Naive B cell (primary cell): ENCODE data around the gene SOCS7. TPM values are rescaled to one million over a fixed set of nuclear protein-coding genes. Genes with fewer than 3 reads are reported as not detected.

Experiments
- ATAC-seq, 2 donors: fragments of 150-1000 bp; cut with Tn5 transposase; 2 replicates each; pipeline ENCODE4 v1.10.0; 2021; ENCODE audit warnings: low read depth in 2 of 2, mild to moderate bottlenecking in 2 of 2, moderate library complexity in 2 of 2
- DNase-seq: peaks from one replicate; pipeline ENCODE4 v3.0.0; 2022
- H3K27ac Mint-ChIP-seq, 6 donors: one replicate each; pipeline ENCODE4 v1.8.0; 2020 to 2022; ENCODE audit warnings: mild to moderate bottlenecking in 6 of 6, mixed read lengths in 6 of 6, moderate library complexity in 5 of 6, inconsistent platforms in 2 of 6
- H3K27me3 Mint-ChIP-seq, 3 donors: one replicate each; pipeline ENCODE4 v1.8.0; 2021 to 2022; ENCODE audit warnings: mixed read lengths in 3 of 3, mild to moderate bottlenecking in 1 of 3
- H3K36me3 Mint-ChIP-seq, 2 donors: one replicate each; pipeline ENCODE4 v1.8.0; 2020 to 2022; ENCODE audit warnings: mixed read lengths in 2 of 2, inconsistent platforms in 1 of 2, mild to moderate bottlenecking in 1 of 2
- H3K4me1 Mint-ChIP-seq, 3 donors: one replicate each; pipeline ENCODE4 v1.8.0; 2020 to 2022; ENCODE audit warnings: mixed read lengths in 3 of 3, inconsistent platforms in 1 of 3, mild to moderate bottlenecking in 1 of 3, moderate library complexity in 1 of 3
- H3K4me3 Mint-ChIP-seq, 8 donors: one replicate each; pipeline ENCODE4 v1.8.0; 2020 to 2022; ENCODE audit warnings: mild to moderate bottlenecking in 8 of 8, mixed read lengths in 8 of 8, moderate library complexity in 8 of 8, inconsistent platforms in 2 of 8
- H3K9me3 Mint-ChIP-seq, 7 donors: one replicate each; pipeline ENCODE4 v1.8.0; 2020 to 2022; ENCODE audit warnings: mixed read lengths in 7 of 7, mild to moderate bottlenecking in 5 of 7, inconsistent platforms in 2 of 7, moderate library complexity in 1 of 7
- polyA plus RNA-seq, 6 donors: library from polyadenylated mRNA; unstranded; fragments of 300-500 nt; fragmentation: Illumina TruSeq; gene quantifications; one replicate each; pipeline ENCODE4 v1.2.3, GENCODE V29; 2021; ENCODE audit warnings: low read depth in 6 of 6

The SOCS7 gene
- polyA plus RNA-seq, 6 donors from 2014 or later, result 0.10 to 1.1 (median 0.47) TPM

- ATAC-seq, result no peak
- H3K27me3 Mint-ChIP-seq, result no peaks in the 10 kb centered on the region
- no peak overlapping the region for H3K27ac Mint-ChIP-seq
- H3K9me3 Mint-ChIP-seq, result no peaks in the 10 kb centered on the region
- H3K36me3 Mint-ChIP-seq, result no peaks in the 10 kb centered on the region
- DNase-seq, result no peak
- H3K4me3 Mint-ChIP-seq, result no peak overlapping the region
- H3K4me1 Mint-ChIP-seq, result peaks cover 17 to 43% (median 25%) of the 10 kb centered on the region in 3 donors
These were observed 7.2 kb downstream of the SOCS7 start for GRCh38 chr17:38358586-38359513.

DNA sequence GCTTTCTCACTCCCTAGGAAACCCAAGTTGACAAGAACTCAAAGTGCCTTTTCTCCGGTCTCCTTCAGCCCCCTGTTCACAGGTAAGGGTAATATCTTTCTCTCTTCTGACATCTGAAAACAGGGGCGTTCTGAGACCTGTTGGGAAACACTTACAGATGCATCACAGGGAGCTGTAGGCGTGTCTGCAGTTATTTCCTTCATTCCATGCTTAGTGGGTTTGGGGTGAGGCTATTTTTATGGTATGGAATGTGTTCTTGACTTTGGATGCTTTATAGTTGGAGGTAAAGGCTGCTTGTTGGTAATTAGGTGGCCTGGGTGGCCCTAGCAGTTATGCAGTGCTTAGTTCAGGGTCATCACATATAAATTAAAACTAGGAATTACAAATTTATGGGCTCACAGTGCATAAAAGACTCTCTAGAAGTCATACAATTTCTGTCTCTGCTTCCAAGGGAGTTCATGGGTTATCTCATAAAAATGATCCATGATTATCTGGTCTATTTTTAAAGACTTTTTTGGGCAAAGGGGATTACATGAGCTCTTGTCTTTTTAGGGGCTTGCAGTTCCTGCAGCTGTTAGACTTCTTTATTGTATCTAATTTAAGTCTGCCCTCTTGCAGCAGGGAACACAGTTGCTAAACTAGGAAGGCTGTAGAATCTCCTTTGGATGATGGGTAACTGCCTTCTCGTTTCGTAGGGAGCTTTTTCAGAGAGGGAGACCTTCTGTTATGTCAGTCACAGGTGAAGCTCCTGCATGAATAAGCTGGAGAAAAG lies 10.2 kb downstream of the SOCS7 start:
- DNase-seq (no peak), ATAC-seq (no peak)
- no peak overlapping the region for H3K27ac Mint-ChIP-seq
- no peak overlapping the region for H3K4me3 Mint-ChIP-seq
- H3K9me3 Mint-ChIP-seq, result no peaks in the 10 kb centered on the region
- peaks cover 1 to 17% (median 8%) of the 10 kb centered on the region in 3 donors for H3K4me1 Mint-ChIP-seq
- H3K27me3 Mint-ChIP-seq, result no peaks in the 10 kb centered on the region
- H3K36me3 Mint-ChIP-seq, result no peaks in the 10 kb centered on the region

- no peak for ATAC-seq
- DNase-seq, result no peak
- Mint-ChIP-seq H3K4me3 (no peak overlapping the region), H3K36me3 (peaks cover 4 to 5% of the 10 kb centered on the region in 2 donors), H3K4me1 (peaks cover 0 to 7% (median 0%) of the 10 kb centered on the region in 3 donors), H3K27me3 (no peaks in the 10 kb centered on the region), H3K27ac (no peak overlapping the region), H3K9me3 (no peaks in the 10 kb centered on the region)
These were observed 11.4 kb downstream of the SOCS7 start for GRCh38 chr17:38363016-38363415.

- Mint-ChIP-seq H3K9me3 (no peaks in the 10 kb centered on the region), H3K27me3 (no peaks in the 10 kb centered on the region), H3K36me3 (peaks cover 14% of the 10 kb centered on the region in 2 donors), H3K4me3 (no peak overlapping the region), H3K27ac (no peak overlapping the region), H3K4me1 (peaks cover 0 to 4% (median 0%) of the 10 kb centered on the region in 3 donors)
- no peak for DNase-seq
- ATAC-seq, result no peak
These were observed 13.1 kb downstream of the SOCS7 start for GRCh38 chr17:38364741-38365140.

DNA sequence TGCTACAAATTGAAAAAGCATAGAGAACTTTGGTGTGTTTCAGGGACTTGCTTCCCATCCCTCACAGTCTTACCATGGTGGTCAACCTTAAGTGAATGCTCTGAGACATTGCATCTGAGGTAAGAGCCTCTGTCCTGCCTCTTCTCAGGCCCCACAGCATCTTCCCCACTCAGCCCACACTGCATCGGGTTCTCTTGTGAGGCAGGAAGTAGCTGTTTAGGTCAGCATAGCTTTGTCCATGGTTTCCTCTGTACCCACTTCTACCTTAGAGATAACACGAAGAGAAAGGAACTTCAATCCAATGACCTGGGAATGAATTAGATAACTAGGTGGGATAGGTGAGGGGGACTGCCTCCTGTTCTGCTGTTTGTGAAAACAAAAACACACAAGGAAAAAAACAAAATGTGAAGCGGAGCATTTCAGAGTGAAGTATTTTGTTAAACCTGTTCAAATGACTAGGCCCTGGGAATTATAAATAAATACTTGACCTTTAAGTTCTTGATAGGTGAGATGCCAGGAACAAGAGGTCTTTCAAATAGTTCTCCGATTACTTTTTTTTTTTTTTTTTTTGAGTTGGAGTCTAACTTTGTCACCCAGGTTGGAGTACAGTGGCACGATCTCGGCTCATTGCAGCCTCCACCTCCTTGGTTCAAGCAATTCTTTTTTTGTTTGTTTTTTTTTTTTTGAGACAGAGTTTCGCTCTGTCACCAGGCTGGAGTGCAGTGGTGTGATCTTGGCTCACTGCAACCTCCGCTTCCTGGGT lies 17.7 kb downstream of the SOCS7 start:
- H3K27me3 Mint-ChIP-seq, result no peaks in the 10 kb centered on the region
- DNase-seq, result no peak
- peaks cover 14 to 23% of the 10 kb centered on the region in 2 donors for H3K36me3 Mint-ChIP-seq
- no peaks in the 10 kb centered on the region for H3K9me3 Mint-ChIP-seq
- no peak for ATAC-seq
- no peak overlapping the region for H3K4me3 Mint-ChIP-seq
- peaks cover 3 to 4% (median 3%) of the 10 kb centered on the region in 3 donors for H3K4me1 Mint-ChIP-seq
- H3K27ac Mint-ChIP-seq, result peak overlapping the region in 1 of 6 donors; percentile 26

GRCh38 chr17:38379448-38379847 lies 27.8 kb downstream of the SOCS7 start:
- no peak overlapping the region for H3K4me3 Mint-ChIP-seq
- peaks cover 13 to 17% (median 13%) of the 10 kb centered on the region in 3 donors for H3K4me1 Mint-ChIP-seq
- no peak for DNase-seq
- ATAC-seq, result no peak
- peaks cover 0 to 4% of the 10 kb centered on the region in 2 donors for H3K36me3 Mint-ChIP-seq
- no peaks in the 10 kb centered on the region for H3K27me3 Mint-ChIP-seq
- no peaks in the 10 kb centered on the region for H3K9me3 Mint-ChIP-seq
- H3K27ac Mint-ChIP-seq, result no peak overlapping the region

- Mint-ChIP-seq H3K4me3 (no peak overlapping the region), H3K9me3 (no peaks in the 10 kb centered on the region), H3K27ac (peak overlapping the region in 1 of 6 donors; percentile 66), H3K27me3 (no peaks in the 10 kb centered on the region), H3K36me3 (peaks cover 8 to 40% of the 10 kb centered on the region in 2 donors), H3K4me1 (peaks cover 0 to 6% (median 0%) of the 10 kb centered on the region in 3 donors)
- DNase-seq (no peak), ATAC-seq (no peak)
These were observed 43.4 kb downstream of the SOCS7 start for GRCh38 chr17:38395090-38395489.

DNA sequence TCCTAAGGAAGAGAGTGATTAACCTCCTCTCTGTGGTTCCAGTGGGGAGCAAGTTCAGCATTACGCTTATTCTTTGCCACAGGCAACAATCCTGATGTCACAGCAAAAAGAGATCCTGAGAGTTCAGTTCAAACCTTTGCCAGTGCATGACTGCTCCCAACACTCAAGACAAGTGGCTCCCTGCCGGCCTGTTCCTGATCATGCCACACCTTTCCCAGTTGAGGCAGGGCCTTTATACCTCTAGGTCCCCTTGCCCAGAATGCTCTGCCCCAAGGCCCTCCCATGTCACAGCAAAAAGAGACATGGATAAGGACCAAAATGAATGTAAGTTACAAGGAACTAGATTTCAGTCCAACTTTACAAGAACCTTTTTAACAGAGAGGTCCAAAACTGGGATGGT lies 45.6 kb downstream of the SOCS7 start:
- no peak overlapping the region for H3K4me3 Mint-ChIP-seq

DNA sequence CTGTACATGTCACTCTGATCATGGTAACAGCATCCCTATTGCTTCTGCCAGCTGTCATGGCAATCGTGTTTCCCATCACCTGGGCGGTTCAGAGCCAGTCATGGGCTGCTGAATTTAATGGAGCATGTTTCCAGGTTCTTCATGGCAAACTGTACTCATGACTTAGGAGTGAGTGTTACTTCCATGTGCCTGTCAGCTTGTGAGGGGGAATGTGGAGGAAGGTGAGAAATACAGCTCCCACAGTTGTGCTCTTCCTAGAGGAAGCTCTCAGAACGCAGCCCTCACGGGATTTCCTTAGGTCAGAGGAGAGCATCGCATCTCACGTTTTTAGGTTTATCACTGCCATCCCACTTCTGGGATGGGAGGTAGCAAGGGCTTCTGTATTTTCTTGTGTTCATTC lies 48.6 kb downstream of the SOCS7 start:
- no peak for ATAC-seq
- peaks cover 14 to 38% of the 10 kb centered on the region in 2 donors for H3K36me3 Mint-ChIP-seq
- no peaks in the 10 kb centered on the region for H3K9me3 Mint-ChIP-seq
- DNase-seq, result no peak
- H3K4me3 Mint-ChIP-seq, result no peak overlapping the region
- no peaks in the 10 kb centered on the region for H3K27me3 Mint-ChIP-seq
- no peak overlapping the region for H3K27ac Mint-ChIP-seq
- H3K4me1 Mint-ChIP-seq, result peaks cover 0 to 6% (median 0%) of the 10 kb centered on the region in 3 donors

More for the DNA sequence above, 45.6 kb downstream of the SOCS7 start:
- Mint-ChIP-seq H3K27me3 (no peaks in the 10 kb centered on the region), H3K9me3 (no peaks in the 10 kb centered on the region), H3K36me3 (peaks cover 14 to 42% of the 10 kb centered on the region in 2 donors), H3K4me1 (peaks cover 0 to 6% (median 0%) of the 10 kb centered on the region in 3 donors), H3K27ac (no peak overlapping the region)
- DNase-seq (no peak), ATAC-seq (no peak)

DNA sequence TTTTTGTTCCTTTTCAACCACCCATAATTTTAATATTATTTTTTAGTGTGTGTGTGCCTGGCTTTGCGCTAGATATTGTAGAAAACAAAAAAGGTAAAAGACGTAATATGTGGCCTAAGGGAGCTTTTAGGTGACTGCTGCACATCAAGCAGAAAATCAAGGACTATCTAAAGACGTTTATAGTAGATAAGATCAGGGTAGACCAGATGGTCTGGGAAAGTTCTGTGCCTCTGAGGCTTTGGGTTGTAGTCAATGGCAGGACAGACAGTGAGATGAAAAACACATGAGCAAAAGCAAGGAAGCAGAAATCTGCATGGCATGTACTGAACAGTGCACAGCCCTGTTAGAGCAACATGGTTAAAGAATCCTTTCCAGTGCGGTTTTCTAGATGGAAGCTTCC lies 49.8 kb downstream of the SOCS7 start:
- Mint-ChIP-seq H3K36me3 (peaks cover 14 to 27% of the 10 kb centered on the region in 2 donors), H3K4me1 (peaks cover 0 to 6% (median 0%) of the 10 kb centered on the region in 3 donors), H3K4me3 (no peak overlapping the region), H3K27me3 (no peaks in the 10 kb centered on the region), H3K27ac (no peak overlapping the region), H3K9me3 (no peaks in the 10 kb centered on the region)
- ATAC-seq, result no peak
- DNase-seq, result no peak

GRCh38 chr17:38402897-38403296 lies 51.3 kb downstream of the SOCS7 start:
- H3K4me1 Mint-ChIP-seq, result peaks cover 0 to under 1% (median 0%) of the 10 kb centered on the region in 3 donors
- DNase-seq (no peak), ATAC-seq (no peak)
- peak overlapping the region in 2 of 6 donors; percentile 16 to 76 for H3K27ac Mint-ChIP-seq
- H3K4me3 Mint-ChIP-seq, result no peak overlapping the region
- peaks cover 6 to 12% of the 10 kb centered on the region in 2 donors for H3K36me3 Mint-ChIP-seq
- H3K27me3 Mint-ChIP-seq, result no peaks in the 10 kb centered on the region
- no peaks in the 10 kb centered on the region for H3K9me3 Mint-ChIP-seq

GRCh38 chr17:38403491-38403890 lies 51.8 kb downstream of the SOCS7 start:
- Mint-ChIP-seq H3K27me3 (no peaks in the 10 kb centered on the region), H3K36me3 (peaks cover 6 to 11% of the 10 kb centered on the region in 2 donors), H3K4me3 (no peak overlapping the region), H3K4me1 (no peaks in the 10 kb centered on the region), H3K27ac (no peak overlapping the region), H3K9me3 (no peaks in the 10 kb centered on the region)
- no peak for ATAC-seq
- DNase-seq, result no peak
